ENCODE measurements around the gene ACSM4. TPM values are rescaled to one million over a fixed set of nuclear protein-coding genes. Genes with fewer than 3 reads are reported as not detected.

The ACSM4 gene
- total RNA-seq, 1 donor from 2014 or later = not detected

Other genes with a start within 250 kb of the ACSM4 start
- 1.6 and 2.4 TPM in 2 replicates for gene C1S, start 243.4 kb upstream of the ACSM4 start, total RNA-seq
- 1.7 and 2.0 TPM in 2 replicates for gene C1R, start 211.6 kb upstream of the ACSM4 start, total RNA-seq
- gene C1RL, start 194.9 kb upstream of the ACSM4 start, total RNA-seq = 21.5 and 21.8 TPM in 2 replicates
- 0.51 TPM in 1 of 2 replicates, not detected in the other for gene RBP5, start 175.2 kb upstream of the ACSM4 start, total RNA-seq
- gene CLSTN3, start 173.7 kb upstream of the ACSM4 start, total RNA-seq = 48.5 and 50.8 TPM in 2 replicates
- 39.9 and 42.4 TPM in 2 replicates for gene PEX5, start 114.4 kb upstream of the ACSM4 start, total RNA-seq
- gene CD163L1, start 140.1 kb downstream of the ACSM4 start, total RNA-seq = not detected in 2 replicates
- gene CD163, start 199.7 kb downstream of the ACSM4 start, total RNA-seq = not detected in 2 replicates

All from activated T-helper 1 cell treated with anti-CD3 and anti-CD28 coated beads, Interleukin-12 subunit alpha, Interleukin-12 subunit beta, Interleukin-2, Interleukin-4 antibody, amounts not matched to agents 30 ng/mL and 10 ng/mL and 1 ng/mL, durations not matched to agents 14 hours and 24 hours and 36 hours (primary cell).